GM12878 (cell line): ENCODE data around the gene ATG9A. TPM values are rescaled to one million over a fixed set of nuclear protein-coding genes. Genes with fewer than 3 reads are reported as not detected.

ENCODE experiments used
- ATAC-seq: fragments of 200-7000 bp; cut with Tn5 transposase; 3 replicates; pipeline ENCODE4 v1.9.1; 2020; ENCODE audit warnings: mild to moderate bottlenecking, moderate library complexity
- BruUV-seq: library from RNA; stranded (reverse); fragments of 400-500 nt; replicated peaks from 2 replicates; lab custom pipeline; 2021; lab: Mats Ljungman, UMichigan
- CTCF ChIA-PET: fragments of 300-600 bp; sonication (Branson Sonifier 250); formaldehyde crosslinking; extraction: SDS; loops from one replicate; lab custom pipeline; 2021; ENCODE audit warnings: inconsistent platforms; lab: Yijun Ruan, JAX
- POLR2A ChIA-PET: fragments of 350-600 bp; formaldehyde crosslinking; extraction: SDS; loops from one replicate; lab custom pipeline; 2021; ENCODE audit warnings: inconsistent platforms; lab: Charles Lee
- RAD21 ChIA-PET: fragments of 300-600 bp; sonication (Branson Sonifier 250); formaldehyde crosslinking; loops from one replicate; lab custom pipeline; 2023; ENCODE audit warnings: antibody characterized with exemption; ENCODE audit not compliant: unreplicated experiment; lab: Charles Lee
- SMC1A ChIA-PET: fragments of 300-600 bp; sonication (Branson Sonifier 250); formaldehyde crosslinking; loops from one replicate; lab custom pipeline; 2023; ENCODE audit not compliant: unreplicated experiment, uncharacterized antibody; lab: Charles Lee
- DNase-seq: peaks from one replicate; pipeline ENCODE4 v3.0.0-alpha.2; 2011; ENCODE audit warnings: low read depth, low spot score
- FAIRE-seq: peaks from 3 replicates; lab custom pipeline; 2011; peaks lifted over from hg19 to GRCh38; lab: Jason Lieb, UNC
- H2AFZ ChIP-seq: 2 replicates; pipeline ENCODE4 v1.6.0; 2011; ENCODE audit warnings: low read depth, low read length, control low read depth; ENCODE audit not compliant: control insufficient read depth
- H3K27ac ChIP-seq: 2 replicates; pipeline ENCODE4 v1.5.1; 2011; ENCODE audit warnings: control low read depth; ENCODE audit not compliant: control insufficient read depth, insufficient read depth
- H3K27me3 ChIP-seq, 2 experiments: replicated peaks in 1 of 2; 2 replicates each; pipeline versions ENCODE4 v1.6.0 to v1.6.1; 2011; ENCODE audit warnings: low read length in 1 of 2; ENCODE audit not compliant: control insufficient read depth in 2 of 2, insufficient read depth in 2 of 2
- H3K36me3 ChIP-seq, 2 experiments: 2 replicates each; pipeline ENCODE4 v1.5.1; 2011; ENCODE audit warnings: low read length in 1 of 2; ENCODE audit not compliant: control insufficient read depth in 2 of 2, insufficient read depth in 2 of 2
- H3K4me1 ChIP-seq: 2 replicates; pipeline ENCODE4 v1.6.1; 2011; ENCODE audit warnings: mild to moderate bottlenecking, low read length, moderate library complexity, mixed read lengths; ENCODE audit not compliant: control insufficient read depth, insufficient read depth
- H3K4me2 ChIP-seq: 2 replicates; pipeline ENCODE4 v1.6.0; 2011; ENCODE audit warnings: control low read depth; ENCODE audit not compliant: control insufficient read depth, insufficient read depth
- H3K4me3 ChIP-seq: fragments of 200-600 bp; sonication (generic); 2 replicates; pipeline ENCODE4 v1.5.1; 2016
- H3K79me2 ChIP-seq: 2 replicates; pipeline ENCODE4 v1.6.0; 2011; ENCODE audit warnings: low read length; ENCODE audit not compliant: control insufficient read depth, insufficient read depth
- H3K9ac ChIP-seq: 2 replicates; pipeline ENCODE4 v1.8.0; 2011; ENCODE audit warnings: low read length, control low read depth, mixed read lengths; ENCODE audit not compliant: control insufficient read depth, insufficient read depth
- H3K9me3 ChIP-seq: replicated peaks from 3 replicates; pipeline ENCODE4 v1.5.1; 2011; ENCODE audit warnings: mild to moderate bottlenecking, low read length; ENCODE audit not compliant: control insufficient read depth, insufficient read depth
- H4K20me1 ChIP-seq: 2 replicates; pipeline ENCODE4 v1.6.0; 2011; ENCODE audit not compliant: control insufficient read depth, insufficient read depth
- CREB1 ChIP-seq: IDR thresholded peaks from 2 replicates; pipeline ENCODE4 v1.6.1; 2012; ENCODE audit warnings: low read depth, mild to moderate bottlenecking, inconsistent platforms
- CTCF ChIP-seq, 3 experiments: IDR thresholded peaks in 2 of 3; conservative IDR thresholded peaks in 1 of 3; 2 replicates each; pipeline ENCODE4 v1.5.1; 2011; ENCODE audit warnings: low read depth in 3 of 3, low read length in 3 of 3, mild to moderate bottlenecking in 3 of 3, control low read depth in 2 of 3, moderate library complexity in 2 of 3, inconsistent platforms in 1 of 3, mixed read lengths in 1 of 3; ENCODE audit not compliant: control insufficient read depth in 2 of 3, insufficient read depth in 1 of 3; ENCODE audit errors: extremely low read depth in 1 of 3
- FOS ChIP-seq: IDR thresholded peaks from 3 replicates; pipeline ENCODE4 v1.6.1; 2011; ENCODE audit warnings: borderline replicate concordance; ENCODE audit not compliant: insufficient read length; ENCODE audit errors: extremely low read depth
- IKZF2 ChIP-seq, 2 experiments: fragments of 450-650 bp; IDR thresholded peaks; 2 replicates each; pipeline ENCODE4 v1.6.1; 2017; ENCODE audit warnings: mild to moderate bottlenecking in 2 of 2, moderate library complexity in 2 of 2
- KAT2A ChIP-seq: conservative IDR thresholded peaks from 2 replicates; pipeline ENCODE4 v1.6.1; 2011; ENCODE audit warnings: low read depth, low read length; ENCODE audit not compliant: control insufficient read depth
- LARP7 ChIP-seq: fragments of 450-650 bp; IDR thresholded peaks from 2 replicates; pipeline ENCODE4 v1.6.1; 2017; ENCODE audit warnings: mild to moderate bottlenecking
- NR2C2 ChIP-seq: IDR thresholded peaks from 2 replicates; pipeline ENCODE4 v1.6.1; 2011; ENCODE audit warnings: borderline replicate concordance, low read depth; ENCODE audit not compliant: control insufficient read depth, insufficient read length
- RUNX3 ChIP-seq: IDR thresholded peaks from 2 replicates; pipeline ENCODE4 v1.6.1; 2012; ENCODE audit warnings: low read length, inconsistent platforms
- SPI1 ChIP-seq: IDR thresholded peaks from 2 replicates; pipeline ENCODE4 v1.6.1; 2011; ENCODE audit warnings: low read depth, mild to moderate bottlenecking, low read length, moderate library complexity, borderline replicate concordance; ENCODE audit not compliant: insufficient read depth
- STAT1 ChIP-seq: fragments of 450-650 bp; conservative IDR thresholded peaks from 2 replicates; pipeline ENCODE4 v1.6.1; 2014; ENCODE audit warnings: antibody characterized with exemption, mild to moderate bottlenecking
- SUPT20H ChIP-seq: IDR thresholded peaks from 2 replicates; pipeline ENCODE4 v1.6.1; 2011; ENCODE audit warnings: low read depth, mild to moderate bottlenecking, low read length, moderate library complexity, borderline replicate concordance; ENCODE audit not compliant: control insufficient read depth
- ZNF592 ChIP-seq: fragments of 450-650 bp; IDR thresholded peaks from 2 replicates; pipeline ENCODE4 v1.6.1; 2017; ENCODE audit warnings: mild to moderate bottlenecking, moderate library complexity
- WGBS: methylation state at CpG from one replicate; pipeline ENCODE4 v1.1.6; 2016; ENCODE audit warnings: low lambda C conversion rate; ENCODE audit not compliant: insufficient replicate concordance, insufficient coverage; ENCODE audit errors: missing lambda C conversion rate; 5-methylcytosine and 5-hydroxymethylcytosine counted together
- in situ Hi-C: fragments of 300-500 bp; cut with MboI; formaldehyde crosslinking; loops from 9 replicates; pipeline ENCODE4 v1.14.3; 2018; ENCODE audit warnings: mixed read lengths
- intact Hi-C: fragments of 100-400 bp; cut with micrococcal nuclease; formaldehyde crosslinking; loops from one replicate; pipeline ENCODE4 v1.14.2; 2022; ENCODE audit not compliant: unreplicated experiment
- polyA plus RNA-seq, 11 experiments: library from polyadenylated mRNA; depleted of rRNA in 4 of 11; unstranded in 6 of 11; stranded (reverse) in 5 of 11; fragments of >200 nt; fragmentation: Nextera tagmentation in 4 of 11; fragmentation: Illumina TruSeq in 1 of 11; extraction: Ambion mirVana in 4 of 11; extraction: Trizol in 1 of 11; gene quantifications; 1 replicate in 1 of 11; 2 replicates in 10 of 11; pipeline versions ENCODE4 v1.2.1 to v1.2.3, GENCODE V29; 2011 to 2016; ENCODE audit warnings: inconsistent platforms in 2 of 11, missing spikeins in 2 of 11, low read depth in 1 of 11
- total RNA-seq, 4 experiments: library from RNA; depleted of rRNA in 3 of 4; stranded (reverse); fragments of >200 nt in 3 of 4; fragmentation: Illumina TruSeq in 1 of 4; extraction: Trizol in 1 of 4; gene quantifications; 2 replicates each; pipeline versions ENCODE4 v1.2.1 to v1.2.3, GENCODE V29; 2013 to 2021
- TF ChIP-seq, protein P1 (sequence below): IDR thresholded peaks from 2 replicates; pipeline ENCODE4 v1.6.1; 2012; ENCODE audit warnings: mild to moderate bottlenecking, low read depth, low read length

ATG9A gene
- total and polyA plus RNA-seq, 10 of the 15 experiments (the other 5 are each of a cell fraction or from before 2014, with no cell fraction given) = 0.16 to 37.5 (median 14.6) TPM; not detected in 1

DNA sequence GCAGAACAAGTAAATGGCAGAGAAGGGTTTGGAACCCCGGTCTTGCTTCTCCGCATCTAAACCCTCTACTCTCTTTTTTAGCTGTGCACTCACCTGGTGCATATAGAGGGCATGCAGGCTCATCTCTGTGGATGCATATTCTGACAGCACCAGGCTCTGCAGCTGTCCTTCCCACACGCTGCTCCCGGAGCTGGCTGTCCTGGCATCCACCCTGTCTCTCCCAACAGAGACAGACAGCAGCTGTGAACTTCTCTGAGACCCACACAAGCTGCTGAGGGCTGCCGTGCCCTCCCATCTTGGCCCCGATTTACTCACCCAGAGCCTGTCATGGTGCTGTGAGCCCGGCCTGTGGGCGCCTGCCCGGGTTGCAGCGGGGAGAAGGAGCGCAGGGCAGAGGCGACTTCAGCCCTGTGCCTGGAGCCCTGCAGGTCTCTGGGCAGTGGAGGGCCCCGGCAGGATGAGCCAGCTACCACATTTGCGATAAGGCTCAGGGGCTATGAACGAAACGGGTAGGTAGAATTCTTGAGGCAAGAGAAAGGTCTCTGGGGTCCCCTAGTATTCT lies 7.4 kb downstream of the ATG9A start:
- Histone ChIP-seq H4K20me1 (no peaks in the 10 kb centered on the region; the same call in 1 of the 2 replicates), H3K27ac (no peak overlapping the region), H3K9ac (no peak overlapping the region), H2AFZ (no peak overlapping the region), H3K9me3 (no peaks in the 10 kb centered on the region), H3K27me3 (no peaks in the 10 kb centered on the region), H3K36me3 (peaks cover 14 to 27% of the 10 kb centered on the region in 2 experiments), H3K79me2 (peaks cover 14% of the 10 kb centered on the region), H3K4me1 (peaks cover 15% of the 10 kb centered on the region), H3K4me2 (no peak overlapping the region), H3K4me3 (no peak overlapping the region)
- FAIRE-seq (no peak), DNase-seq (no peak), ATAC-seq (no peak)
- POLR2A ChIA-PET = interaction anchor here (0.9 kb wide), 1 partner anchor 27 kb away, joined by 3 read pairs; no protein-coding TSS in a partner anchor
- CTCF ChIA-PET = no interaction called here
- in situ Hi-C loops (no loop called here), intact Hi-C loops (no loop called here)
- no TSS peak for BruUV-seq
- 88% methylated on average over 15 of the region's 16 CpGs for WGBS
- RAD21 ChIA-PET = no interaction called here
- TF ChIP-seq KAT2A (no peak), CTCF (IDR thresholded peaks at IDR 0.05 in 2 of 3, conservative IDR thresholded peaks at IDR 0.05 in 1 of 3; ENCODE audit: control insufficient read depth in 2 of 3, extremely low read depth in 1 of 3, insufficient read depth in 1 of 3, low read depth in 3 of 3, low read length in 3 of 3) (no peak), CREB1 (no peak), RUNX3 (no peak), FOS (no peak), NR2C2 (no peak), ZNF592 (no peak), STAT1 (no peak), SUPT20H (no peak), SPI1 (no peak), LARP7 (no peak), IKZF2 (IDR thresholded peaks at IDR 0.05) (no peak)
- TF ChIP-seq, protein P1, sequence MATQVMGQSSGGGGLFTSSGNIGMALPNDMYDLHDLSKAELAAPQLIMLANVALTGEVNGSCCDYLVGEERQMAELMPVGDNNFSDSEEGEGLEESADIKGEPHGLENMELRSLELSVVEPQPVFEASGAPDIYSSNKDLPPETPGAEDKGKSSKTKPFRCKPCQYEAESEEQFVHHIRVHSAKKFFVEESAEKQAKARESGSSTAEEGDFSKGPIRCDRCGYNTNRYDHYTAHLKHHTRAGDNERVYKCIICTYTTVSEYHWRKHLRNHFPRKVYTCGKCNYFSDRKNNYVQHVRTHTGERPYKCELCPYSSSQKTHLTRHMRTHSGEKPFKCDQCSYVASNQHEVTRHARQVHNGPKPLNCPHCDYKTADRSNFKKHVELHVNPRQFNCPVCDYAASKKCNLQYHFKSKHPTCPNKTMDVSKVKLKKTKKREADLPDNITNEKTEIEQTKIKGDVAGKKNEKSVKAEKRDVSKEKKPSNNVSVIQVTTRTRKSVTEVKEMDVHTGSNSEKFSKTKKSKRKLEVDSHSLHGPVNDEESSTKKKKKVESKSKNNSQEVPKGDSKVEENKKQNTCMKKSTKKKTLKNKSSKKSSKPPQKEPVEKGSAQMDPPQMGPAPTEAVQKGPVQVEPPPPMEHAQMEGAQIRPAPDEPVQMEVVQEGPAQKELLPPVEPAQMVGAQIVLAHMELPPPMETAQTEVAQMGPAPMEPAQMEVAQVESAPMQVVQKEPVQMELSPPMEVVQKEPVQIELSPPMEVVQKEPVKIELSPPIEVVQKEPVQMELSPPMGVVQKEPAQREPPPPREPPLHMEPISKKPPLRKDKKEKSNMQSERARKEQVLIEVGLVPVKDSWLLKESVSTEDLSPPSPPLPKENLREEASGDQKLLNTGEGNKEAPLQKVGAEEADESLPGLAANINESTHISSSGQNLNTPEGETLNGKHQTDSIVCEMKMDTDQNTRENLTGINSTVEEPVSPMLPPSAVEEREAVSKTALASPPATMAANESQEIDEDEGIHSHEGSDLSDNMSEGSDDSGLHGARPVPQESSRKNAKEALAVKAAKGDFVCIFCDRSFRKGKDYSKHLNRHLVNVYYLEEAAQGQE = no peak
- SMC1A ChIA-PET = interaction anchor here (1.3 kb wide), 1 partner anchor 23 kb away, joined by 5 read pairs; the partner anchor contains the start of genes GLB1L and STK16
